ENCODE measurements around the gene ACAA1.
"Not testable (repeated sequence)": the region's sequence is repeated elsewhere in the genome, so short reads cannot be mapped to it uniquely, and the experiment has no call there.

Gene ACAA1

DNA sequence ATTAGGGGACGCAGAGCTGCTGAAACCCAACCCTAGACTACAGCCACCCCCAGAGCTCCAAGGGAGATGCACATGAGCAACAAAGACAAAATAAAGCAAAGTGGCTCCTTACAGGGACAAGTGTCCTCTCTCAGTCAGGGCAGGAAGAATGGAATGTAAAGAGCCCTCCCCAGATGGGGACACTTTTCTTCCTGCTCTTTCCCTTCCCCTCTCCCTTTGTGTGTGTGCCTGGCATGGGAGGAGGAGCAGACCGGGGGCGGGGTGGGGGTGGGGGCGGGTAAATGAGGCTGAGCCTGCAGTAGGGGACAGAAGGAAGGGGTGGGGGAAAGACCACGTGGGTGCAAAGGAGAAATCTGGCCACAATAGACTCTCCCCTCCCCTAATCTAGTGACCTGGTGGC is 37.4 kb downstream of the ACAA1 start:
- DNase-seq, result no peak

DNA sequence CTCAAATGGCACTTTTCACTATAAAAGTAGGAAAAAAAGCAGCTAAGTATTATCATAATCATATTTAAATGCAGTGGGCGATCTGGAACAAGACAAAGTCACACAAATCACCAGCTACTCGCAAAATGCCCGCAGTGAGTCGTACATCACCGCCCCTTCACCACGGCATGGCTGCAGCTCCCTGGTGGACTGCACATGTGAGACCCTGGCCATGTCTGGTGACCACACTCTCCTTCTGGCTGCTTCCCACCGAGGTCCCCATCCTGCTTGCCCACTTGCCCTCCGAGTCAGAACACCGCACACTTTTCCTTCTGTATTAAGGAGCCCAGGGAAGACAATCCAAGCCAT is 38.6 kb downstream of the ACAA1 start:
- DNase-seq, result no peak

DNA sequence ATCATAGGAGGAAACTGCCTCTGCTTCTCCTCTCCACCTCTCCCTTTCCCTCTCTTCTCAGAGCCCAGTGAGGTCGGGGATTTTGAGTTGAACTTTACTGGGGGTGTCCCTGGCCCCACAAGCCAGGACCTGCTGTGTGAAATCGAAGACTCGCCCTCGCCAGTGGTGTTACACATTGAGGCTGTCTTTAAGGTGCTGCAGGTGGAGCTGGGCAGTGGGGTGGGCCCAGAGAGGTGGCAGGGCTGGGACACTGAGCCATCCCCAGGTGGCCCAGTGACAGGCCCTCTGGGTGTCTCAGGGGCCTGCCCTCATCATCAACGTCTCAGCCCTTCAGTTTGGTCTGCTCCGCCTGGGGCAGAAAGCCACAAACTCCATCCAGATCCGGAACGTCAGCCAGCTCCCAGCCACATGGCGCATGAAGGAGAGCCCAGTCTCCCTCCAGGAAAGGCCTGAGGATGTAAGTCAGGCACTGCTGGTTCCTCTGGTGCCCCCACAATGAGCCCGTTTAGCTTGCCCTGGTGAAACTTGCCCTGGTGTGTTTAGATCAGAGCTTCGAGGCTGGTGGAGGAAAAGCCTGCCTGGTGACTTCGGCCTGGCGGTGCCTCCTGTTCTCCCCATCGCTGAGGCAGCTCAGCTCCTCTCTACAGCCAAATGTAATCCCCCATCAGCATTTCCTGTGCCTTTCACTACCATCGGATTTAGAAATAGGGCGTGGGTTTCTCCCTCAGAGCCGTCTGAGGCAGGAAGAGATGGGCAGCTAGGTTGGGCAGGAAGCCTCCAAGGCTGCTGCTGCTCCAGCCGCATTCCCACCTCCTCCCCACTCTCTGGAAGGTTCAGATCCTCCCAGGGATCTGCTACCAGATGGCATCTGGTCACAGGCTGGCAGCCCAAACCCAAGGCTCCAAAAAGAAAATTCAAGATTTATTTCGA is 39.2 kb downstream of the ACAA1 start:
- DNase-seq, result no peak

DNA sequence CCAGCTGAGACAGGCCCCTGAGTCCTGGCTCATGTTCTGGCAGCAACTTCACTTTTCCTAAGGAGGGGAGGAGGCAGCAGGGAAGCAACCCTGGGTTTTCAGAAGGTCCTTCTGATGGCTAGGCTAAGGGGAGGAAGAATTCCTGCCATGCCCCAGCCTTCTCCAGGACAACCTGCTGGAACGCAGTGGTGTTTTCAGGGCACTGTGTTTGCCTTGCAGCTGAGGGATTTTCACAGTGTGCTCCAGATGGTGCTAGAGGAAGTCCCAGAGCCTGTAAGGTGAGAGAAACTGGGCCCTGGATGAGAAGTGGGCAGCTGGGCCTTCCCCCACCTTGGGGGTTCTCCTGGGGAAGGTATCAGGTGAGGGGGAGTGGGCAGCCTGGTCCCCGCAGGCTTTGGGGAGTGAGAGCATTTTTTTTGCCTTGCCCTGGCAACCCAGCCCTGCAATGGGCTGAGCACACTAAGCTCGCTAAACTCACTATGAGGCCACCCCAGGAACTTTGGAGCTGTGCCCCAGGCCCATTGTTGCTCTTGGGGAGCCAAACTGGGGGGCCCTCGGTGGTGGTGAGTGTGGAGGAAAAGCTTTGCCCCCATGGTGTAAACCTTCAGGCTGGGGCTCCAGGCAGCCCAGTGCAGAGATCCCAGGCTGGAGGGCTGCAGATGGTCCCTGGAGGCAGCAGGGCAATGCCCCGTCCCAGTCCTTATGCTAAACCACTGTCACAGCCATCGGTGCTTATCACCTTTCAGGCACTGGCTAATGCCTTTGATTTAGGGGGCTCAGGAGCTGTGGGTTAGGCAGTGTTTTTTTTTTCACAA is 41.1 kb downstream of the ACAA1 start:
- peak; percentile 22 for DNase-seq

DNA sequence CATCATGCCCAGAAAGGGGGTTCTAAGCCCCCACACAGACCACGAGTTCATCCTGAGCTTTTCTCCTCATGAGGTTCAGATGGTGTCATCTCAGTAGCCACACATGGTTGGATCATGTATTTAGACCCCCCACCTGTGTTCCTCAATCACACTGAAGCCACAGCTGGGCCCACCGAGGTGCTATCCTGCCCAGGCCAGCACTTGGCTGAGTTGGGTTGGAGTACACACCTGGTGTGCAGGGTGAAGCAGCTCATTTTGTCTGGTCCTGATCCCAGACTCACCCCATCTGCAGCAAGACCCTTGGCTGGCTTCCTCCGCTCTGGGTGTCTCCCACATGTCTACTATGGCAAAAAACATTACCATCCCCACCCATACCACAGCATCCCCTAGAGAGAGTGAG is 41.9 kb downstream of the ACAA1 start:
- DNase-seq, result no peak

DNA sequence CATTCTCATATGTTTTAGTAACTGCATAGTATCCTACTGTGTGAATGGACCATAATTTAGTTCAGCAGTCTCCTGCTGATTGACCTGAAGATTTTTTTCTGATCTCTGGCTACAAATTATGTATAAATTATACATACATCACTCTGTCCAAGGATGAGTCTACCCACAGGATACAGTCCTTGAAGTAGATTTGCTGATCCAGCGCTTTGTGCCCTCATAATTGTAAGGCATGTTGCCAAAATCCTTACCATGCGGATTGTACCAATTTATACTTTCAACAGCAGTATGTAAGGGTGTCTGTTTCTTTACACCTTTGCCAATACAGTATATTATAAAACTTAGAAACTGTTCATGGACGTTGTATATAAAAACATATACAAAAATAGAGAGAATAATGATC is 46.5 kb downstream of the ACAA1 start:
- DNase-seq, result no peak

DNA sequence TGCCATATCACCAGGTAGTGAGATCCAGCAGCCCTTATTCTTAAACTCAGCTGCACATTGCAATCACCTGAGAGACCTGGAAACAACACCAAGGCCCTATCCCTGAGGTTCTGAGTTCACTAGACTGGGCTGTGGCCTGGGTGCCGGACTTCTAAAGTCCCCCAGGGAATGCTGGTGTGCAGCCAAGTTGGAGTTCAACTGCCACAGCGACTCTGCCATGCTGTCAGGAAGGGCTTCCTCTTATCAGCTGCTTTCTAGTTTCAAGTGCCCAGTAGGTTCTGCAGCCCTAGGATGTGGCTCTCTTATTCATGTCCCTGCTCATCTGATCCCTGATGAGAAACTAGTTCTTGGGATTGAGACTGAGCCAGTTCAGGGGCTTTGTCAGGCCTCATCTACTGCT is 47.8 kb downstream of the ACAA1 start:
- no peak for DNase-seq

DNA sequence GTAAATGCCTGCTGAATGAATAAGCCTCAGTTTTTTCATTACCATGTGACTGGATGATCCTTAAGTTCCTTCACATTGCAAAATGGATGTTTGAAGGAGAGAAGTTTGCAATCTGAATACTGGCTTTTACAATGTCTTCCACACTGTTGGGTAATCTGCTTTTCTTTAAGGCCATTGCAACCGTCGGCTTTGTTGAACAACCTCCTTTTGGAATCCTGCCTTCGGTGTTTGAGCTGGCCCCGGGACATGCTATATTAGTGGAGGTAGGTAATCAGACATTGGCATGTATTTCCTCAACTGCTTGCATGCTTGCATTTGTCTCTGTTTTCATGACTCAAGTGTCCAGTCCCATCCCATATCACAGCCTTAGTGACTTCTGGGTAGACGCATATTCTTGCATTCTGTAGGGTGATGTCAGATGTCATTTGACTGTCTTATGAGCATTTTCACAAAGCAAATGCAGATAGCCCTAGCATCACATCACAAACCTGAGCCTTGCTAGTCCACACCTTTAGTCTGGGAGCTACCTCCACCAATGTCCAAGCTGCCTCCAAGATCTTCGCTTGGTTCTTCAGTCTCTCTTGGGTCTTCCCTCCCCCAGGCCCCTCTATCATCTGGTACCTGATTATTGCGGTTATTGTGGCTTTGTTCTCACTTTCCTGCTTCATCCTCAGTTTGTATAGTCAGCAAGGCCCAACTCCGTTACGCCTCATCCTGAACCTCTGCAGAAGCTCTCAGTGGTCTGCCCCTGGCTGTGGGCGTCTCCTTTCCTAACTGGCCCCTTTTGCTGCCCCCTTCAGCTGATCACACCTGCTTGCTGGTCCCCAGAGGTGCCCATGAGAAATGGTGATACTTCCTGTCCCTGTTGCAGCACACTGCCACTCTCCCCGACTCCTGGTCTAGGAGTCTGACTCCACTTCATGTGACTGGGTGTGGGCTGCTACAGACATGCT is 48.5 kb downstream of the ACAA1 start:
- DNase-seq, result no peak

DNA sequence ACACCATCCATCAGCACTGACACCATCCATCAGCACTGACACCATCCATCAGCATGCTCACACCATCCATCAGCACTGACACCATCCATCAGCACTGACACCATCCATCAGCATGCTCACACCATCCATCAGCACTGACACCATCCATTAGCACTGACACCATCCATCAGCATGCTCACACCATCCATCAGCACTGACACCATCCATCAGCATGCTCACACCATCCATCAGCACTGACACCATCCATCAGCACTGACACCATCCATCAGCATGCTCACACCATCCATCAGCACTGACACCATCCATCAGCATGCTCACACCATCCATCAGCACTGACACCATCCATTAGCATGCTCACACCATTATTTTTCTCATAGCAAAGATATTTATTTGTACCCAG is 49.6 kb downstream of the ACAA1 start:
- DNase-seq, result not testable (repeated sequence)

DNA sequence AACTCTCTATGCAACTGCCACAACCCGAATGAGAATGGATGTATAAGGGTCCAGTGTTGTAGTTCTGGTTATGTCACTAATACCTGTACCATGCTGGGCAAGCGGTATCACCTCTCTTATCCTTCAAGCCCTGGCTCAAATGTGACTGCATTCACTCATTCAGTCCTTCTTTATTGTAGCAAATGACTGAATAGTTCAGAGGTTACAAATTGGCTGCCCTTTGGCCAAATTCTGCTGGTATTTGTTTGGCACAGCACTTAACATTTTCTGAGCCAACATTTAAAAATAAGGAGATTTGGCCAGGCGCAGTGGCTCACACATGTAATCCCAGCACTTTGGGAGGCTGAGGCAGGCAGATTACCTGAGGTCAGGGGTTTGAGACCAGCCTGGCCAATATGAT is 50.4 kb downstream of the ACAA1 start:
- DNase-seq, result no peak

DNA sequence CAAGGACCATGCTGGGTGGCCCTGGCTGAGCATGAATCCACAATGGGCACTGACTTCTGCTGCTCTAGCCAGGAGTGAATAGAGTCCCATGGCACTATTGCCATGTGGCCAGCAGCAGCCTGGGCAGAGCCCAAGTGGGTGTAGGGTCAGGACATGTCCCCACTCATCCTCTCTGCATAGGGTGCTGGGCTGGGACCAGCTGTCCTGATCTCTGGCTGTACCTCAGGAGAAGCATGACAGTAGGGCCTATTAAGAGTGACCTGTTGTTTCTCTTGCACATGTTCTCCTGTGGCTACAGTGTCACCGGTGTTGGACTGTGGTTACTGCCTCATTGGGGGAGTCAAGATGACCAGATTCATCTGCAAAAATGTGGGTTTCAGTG is 51.0 kb downstream of the ACAA1 start:
- DNase-seq, result no peak

DNA sequence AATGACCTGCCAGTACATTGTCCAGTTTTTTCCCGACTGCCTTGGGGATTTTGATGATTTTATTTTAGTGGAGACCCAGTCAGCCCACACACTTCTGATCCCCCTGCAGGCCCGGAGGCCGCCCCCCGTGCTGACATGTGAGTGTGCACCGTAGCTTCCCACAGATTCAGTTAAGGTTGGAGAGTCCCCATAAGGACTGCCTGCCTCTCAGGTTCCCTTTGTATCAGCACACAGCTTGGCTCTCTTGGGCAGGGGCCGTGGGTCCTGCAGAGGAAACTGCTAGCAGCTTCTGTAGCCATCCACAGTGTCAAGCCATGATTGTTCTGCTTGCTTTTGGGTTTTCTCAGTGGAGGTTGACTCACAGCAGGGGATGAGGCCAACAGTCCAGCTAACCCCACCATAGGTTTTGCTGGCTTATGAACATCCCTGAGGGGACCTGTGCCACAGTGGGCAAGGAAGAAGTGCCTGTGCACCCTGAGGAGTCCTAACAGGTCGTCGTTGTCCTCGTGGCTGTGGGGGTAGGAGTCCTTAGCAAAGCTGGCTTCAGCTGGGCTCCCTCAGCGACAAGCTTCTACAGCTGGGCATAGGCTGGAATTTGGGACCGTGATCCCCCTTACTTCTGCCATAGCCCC is 51.5 kb downstream of the ACAA1 start:
- DNase-seq, result no peak

DNA sequence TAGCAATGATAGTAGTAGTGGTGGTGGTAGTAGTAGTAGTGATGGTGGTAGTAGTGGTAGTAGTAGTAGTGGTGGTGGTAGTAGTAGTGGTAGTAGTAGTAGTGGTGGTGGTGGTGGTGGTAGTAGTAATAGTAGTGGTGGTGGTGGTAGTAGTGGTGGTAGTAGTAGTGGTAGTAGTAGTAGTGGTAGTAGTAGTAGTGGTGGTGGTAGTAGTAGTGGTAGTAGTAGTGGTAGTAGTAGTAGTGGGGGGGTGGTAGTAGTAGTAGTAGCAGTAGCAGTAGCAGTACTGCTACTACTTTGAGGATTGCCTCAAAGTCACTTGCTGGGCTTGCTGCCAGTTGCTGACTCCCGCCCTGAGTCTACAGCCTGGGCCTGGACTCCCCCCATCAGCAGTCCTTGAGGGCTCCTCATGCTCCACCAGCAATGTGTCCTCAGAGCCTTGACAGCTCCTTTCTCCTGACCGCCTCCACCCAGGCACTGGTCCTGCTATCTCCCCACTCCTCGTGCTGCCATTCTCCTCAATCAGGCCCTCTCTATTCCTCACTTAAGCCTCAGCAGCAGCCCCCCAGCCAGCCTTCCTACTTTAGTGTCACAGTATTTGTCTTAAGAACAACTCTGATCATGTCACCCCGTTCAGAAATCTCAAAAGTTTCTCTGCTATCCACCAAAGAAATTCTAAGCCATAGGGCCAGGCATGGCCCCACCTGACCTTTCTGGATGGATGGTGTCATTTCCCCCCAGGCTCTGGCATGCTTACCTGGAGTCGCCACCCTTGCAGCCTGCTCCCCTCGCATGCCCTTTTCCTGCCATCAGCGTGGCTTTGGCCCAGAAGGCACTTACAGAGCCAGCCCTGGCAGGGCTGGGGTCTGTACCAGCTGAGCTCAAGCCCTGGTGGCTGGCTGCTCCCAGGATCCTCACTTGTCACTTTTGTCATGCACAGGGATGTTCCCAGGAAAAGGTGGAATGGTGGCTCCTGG is 52.3 kb downstream of the ACAA1 start:
- DNase-seq, result no peak

DNA sequence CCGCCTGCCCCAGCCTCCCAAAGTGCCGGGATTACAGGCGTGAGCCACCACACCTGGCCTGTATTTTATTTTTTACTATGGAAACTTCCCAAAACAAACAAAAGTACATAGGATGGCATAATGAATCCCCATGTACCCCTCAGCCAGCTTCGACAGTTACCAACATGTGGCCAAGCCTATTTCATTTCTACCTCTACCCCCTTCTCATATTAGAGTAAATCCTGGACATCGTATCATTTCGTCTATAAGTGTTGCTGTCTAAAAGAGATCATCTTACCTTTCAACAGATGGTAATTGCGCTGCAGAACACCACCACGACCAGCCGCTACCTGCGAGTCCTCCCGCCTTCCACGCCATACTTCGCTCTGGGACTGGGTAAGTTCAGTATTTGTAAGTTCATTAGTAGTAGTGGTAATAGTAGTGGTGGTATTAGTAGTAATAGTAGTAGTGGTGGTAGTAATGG is 53.0 kb downstream of the ACAA1 start:
- DNase-seq, result no peak

DNA sequence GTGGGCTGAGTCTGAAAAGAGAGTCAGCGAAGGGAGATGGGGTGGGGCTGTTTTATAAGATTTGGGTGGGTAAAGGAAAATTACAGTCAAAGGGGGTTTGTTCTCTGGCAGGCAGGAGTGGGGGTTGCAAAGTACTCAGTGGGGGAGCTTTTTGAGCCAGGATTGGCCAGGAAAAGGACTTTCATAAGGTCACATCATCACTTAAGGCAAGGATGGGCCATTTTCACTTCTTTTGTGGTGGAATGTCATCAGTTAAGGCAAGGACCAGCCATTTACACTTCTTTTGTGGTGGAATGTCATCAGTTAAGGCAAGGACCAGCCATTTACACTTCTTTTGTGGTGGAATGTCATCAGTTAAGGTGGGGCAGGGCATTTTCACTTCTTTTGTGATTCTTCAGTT is 53.7 kb downstream of the ACAA1 start:
- not testable (repeated sequence) for DNase-seq

DNA sequence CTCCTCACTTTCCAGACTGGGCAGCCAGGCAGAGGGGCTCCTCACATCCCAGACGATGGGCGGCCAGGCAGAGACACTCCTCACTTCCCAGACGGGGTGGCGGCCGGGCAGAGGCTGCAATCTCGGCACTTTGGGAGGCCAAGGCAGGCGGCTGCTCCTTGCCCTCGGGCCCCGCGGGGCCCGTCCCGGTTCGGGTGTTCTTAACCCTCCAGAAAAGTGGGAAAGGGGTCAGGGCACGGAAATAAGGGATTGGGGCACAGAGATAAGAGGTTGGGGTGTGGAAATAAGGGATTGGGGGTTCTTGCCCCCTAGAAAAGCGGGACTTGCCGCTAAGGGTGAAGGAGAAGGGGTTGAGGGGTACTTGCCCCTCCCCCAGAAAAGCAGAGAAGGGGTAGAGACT is 54.6 kb downstream of the ACAA1 start:
- not testable (repeated sequence) for DNase-seq

DNA sequence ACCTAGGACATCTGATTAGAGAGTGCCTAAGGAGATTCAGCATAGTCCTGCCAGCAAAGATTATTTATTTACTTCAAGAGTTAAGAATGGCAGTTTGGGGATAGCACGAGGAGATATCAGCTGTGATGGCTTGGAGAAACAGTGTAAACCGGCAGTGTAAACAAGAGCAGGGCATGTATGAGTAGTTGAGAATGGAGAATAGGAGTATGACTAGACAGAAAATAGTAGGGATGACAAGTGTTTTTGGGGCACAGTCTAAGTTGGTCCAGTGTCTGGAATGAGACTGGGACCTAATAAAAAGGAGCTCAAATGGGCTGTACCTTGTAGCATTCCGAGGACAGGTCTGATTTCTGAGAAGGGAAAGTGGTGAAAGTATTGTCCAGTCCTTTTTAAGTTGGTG is 59.9 kb downstream of the ACAA1 start:
- DNase-seq, result not testable (repeated sequence)
